ENCODE results near the gene ANO2. TPM values are rescaled to one million over a fixed set of nuclear protein-coding genes. Genes with fewer than 3 reads are reported as not detected.

ANO2 gene
- total and polyA plus RNA-seq, 2 donors: 2.9 to 8.8 TPM

GRCh38 chr12:5798242-5799015, 146.6 kb downstream of the ANO2 start:
- DNase-seq (ENCODE audit: extremely low spot score): no peak
- WGBS: 85% methylated on average over 12 of the region's 12 CpGs
- H3K36me3 ChIP-seq (ENCODE audit: insufficient read depth): no peaks in the 10 kb centered on the region
- no peaks in the 10 kb centered on the region for H3K4me1 ChIP-seq (ENCODE audit: insufficient read depth)
- no peak overlapping the region for H3K4me3 ChIP-seq (ENCODE audit: low read depth, low read length)
- H3K27ac ChIP-seq (ENCODE audit: low read depth): no peak overlapping the region

GRCh38 chr12:5797661-5798060, 147.4 kb downstream of the ANO2 start:
- H3K4me1 ChIP-seq (ENCODE audit: insufficient read depth): no peaks in the 10 kb centered on the region
- H3K27ac ChIP-seq (ENCODE audit: low read depth): no peak overlapping the region
- no peaks in the 10 kb centered on the region for H3K36me3 ChIP-seq (ENCODE audit: insufficient read depth)
- WGBS: 92% methylated on average over 9 of the region's 9 CpGs
- no peak for DNase-seq (ENCODE audit: extremely low spot score)
- no peak overlapping the region for H3K4me3 ChIP-seq (ENCODE audit: low read depth, low read length)

GRCh38 chr12:5796959-5797225, 148.2 kb downstream of the ANO2 start:
- H3K36me3 ChIP-seq (ENCODE audit: insufficient read depth): no peaks in the 10 kb centered on the region
- no peak overlapping the region for H3K27ac ChIP-seq (ENCODE audit: low read depth)
- no peaks in the 10 kb centered on the region for H3K4me1 ChIP-seq (ENCODE audit: insufficient read depth)
- DNase-seq (ENCODE audit: extremely low spot score): no peak
- H3K4me3 ChIP-seq (ENCODE audit: low read depth, low read length): no peak overlapping the region
- WGBS: 91% methylated on average over 8 of the region's 8 CpGs

GRCh38 chr12:5796171-5796958, 148.7 kb downstream of the ANO2 start:
- Histone ChIP-seq H3K36me3 (ENCODE audit: insufficient read depth) (no peaks in the 10 kb centered on the region), H3K4me3 (ENCODE audit: low read depth, low read length) (no peak overlapping the region), H3K27ac (ENCODE audit: low read depth) (no peak overlapping the region), H3K4me1 (ENCODE audit: insufficient read depth) (no peaks in the 10 kb centered on the region)
- DNase-seq (ENCODE audit: extremely low spot score): no peak
- 59% methylated on average over 14 of the region's 14 CpGs for WGBS

- 43% methylated on average over 4 of the region's 4 CpGs for WGBS
- DNase-seq (ENCODE audit: extremely low spot score): no peak
- no peak overlapping the region for H3K27ac ChIP-seq (ENCODE audit: low read depth)
- no peak overlapping the region for H3K4me3 ChIP-seq (ENCODE audit: low read depth, low read length)
- no peaks in the 10 kb centered on the region for H3K36me3 ChIP-seq (ENCODE audit: insufficient read depth)
- no peaks in the 10 kb centered on the region for H3K4me1 ChIP-seq (ENCODE audit: insufficient read depth)
Measured at GRCh38 chr12:5794156-5794555, 150.9 kb downstream of the ANO2 start.

GRCh38 chr12:5792343-5792742, 152.7 kb downstream of the ANO2 start:
- no peaks in the 10 kb centered on the region for H3K36me3 ChIP-seq (ENCODE audit: insufficient read depth)
- WGBS: 77% methylated on average over 5 of the region's 5 CpGs
- no peak for DNase-seq (ENCODE audit: extremely low spot score)
- no peak overlapping the region for H3K4me3 ChIP-seq (ENCODE audit: low read depth, low read length)
- no peak overlapping the region for H3K27ac ChIP-seq (ENCODE audit: low read depth)
- no peaks in the 10 kb centered on the region for H3K4me1 ChIP-seq (ENCODE audit: insufficient read depth)

GRCh38 chr12:5789469-5789968, 155.5 kb downstream of the ANO2 start:
- no peak overlapping the region for H3K4me3 ChIP-seq (ENCODE audit: low read depth, low read length)
- H3K4me1 ChIP-seq (ENCODE audit: insufficient read depth): no peaks in the 10 kb centered on the region
- WGBS: 70% methylated on average over 7 of the region's 7 CpGs
- no peak for DNase-seq (ENCODE audit: extremely low spot score)
- H3K36me3 ChIP-seq (ENCODE audit: insufficient read depth): no peaks in the 10 kb centered on the region
- H3K27ac ChIP-seq (ENCODE audit: low read depth): no peak overlapping the region

- DNase-seq (ENCODE audit: extremely low spot score): no peak
- no peak overlapping the region for H3K27ac ChIP-seq (ENCODE audit: low read depth)
- 96% methylated on average over 5 of the region's 5 CpGs for WGBS
- H3K4me1 ChIP-seq (ENCODE audit: insufficient read depth): no peaks in the 10 kb centered on the region
- no peak overlapping the region for H3K4me3 ChIP-seq (ENCODE audit: low read depth, low read length)
- H3K36me3 ChIP-seq (ENCODE audit: insufficient read depth): no peaks in the 10 kb centered on the region
Measured at GRCh38 chr12:5787828-5788227, 157.2 kb downstream of the ANO2 start.

GRCh38 chr12:5785601-5786000, 159.5 kb downstream of the ANO2 start:
- no peak overlapping the region for H3K4me3 ChIP-seq (ENCODE audit: low read depth, low read length)
- 95% methylated on average over 5 of the region's 5 CpGs for WGBS

GRCh38 chr12:5784462-5785130, 160.5 kb downstream of the ANO2 start:
- WGBS: 52% methylated on average over 3 of the region's 3 CpGs
- Histone ChIP-seq H3K4me1 (ENCODE audit: insufficient read depth) (no peaks in the 10 kb centered on the region), H3K36me3 (ENCODE audit: insufficient read depth) (no peaks in the 10 kb centered on the region), H3K27ac (ENCODE audit: low read depth) (no peak overlapping the region), H3K4me3 (ENCODE audit: low read depth, low read length) (no peak overlapping the region)
- no peak for DNase-seq (ENCODE audit: extremely low spot score)

More at GRCh38 chr12:5785601-5786000, 159.5 kb downstream of the ANO2 start:
- H3K27ac ChIP-seq (ENCODE audit: low read depth): no peak overlapping the region
- no peak for DNase-seq (ENCODE audit: extremely low spot score)
- no peaks in the 10 kb centered on the region for H3K36me3 ChIP-seq (ENCODE audit: insufficient read depth)
- no peaks in the 10 kb centered on the region for H3K4me1 ChIP-seq (ENCODE audit: insufficient read depth)

- Histone ChIP-seq H3K4me3 (ENCODE audit: low read depth, low read length) (no peak overlapping the region), H3K27ac (ENCODE audit: low read depth) (no peak overlapping the region), H3K4me1 (ENCODE audit: insufficient read depth) (no peaks in the 10 kb centered on the region), H3K36me3 (ENCODE audit: insufficient read depth) (no peaks in the 10 kb centered on the region)
- WGBS: 93% methylated on average over 4 of the region's 4 CpGs
- no peak for DNase-seq (ENCODE audit: extremely low spot score)
Measured at GRCh38 chr12:5783289-5783920, 161.7 kb downstream of the ANO2 start.

GRCh38 chr12:5780536-5780935, 164.5 kb downstream of the ANO2 start:
- no peaks in the 10 kb centered on the region for H3K36me3 ChIP-seq (ENCODE audit: insufficient read depth)
- H3K4me1 ChIP-seq (ENCODE audit: insufficient read depth): no peaks in the 10 kb centered on the region
- peak; percentile 10 for DNase-seq (ENCODE audit: extremely low spot score)
- H3K4me3 ChIP-seq (ENCODE audit: low read depth, low read length): no peak overlapping the region
- 34% methylated on average over 8 of the region's 8 CpGs for WGBS
- no peak overlapping the region for H3K27ac ChIP-seq (ENCODE audit: low read depth)

GRCh38 chr12:5779401-5779800, 165.7 kb downstream of the ANO2 start:
- H3K4me3 ChIP-seq (ENCODE audit: low read depth, low read length): no peak overlapping the region
- no peak overlapping the region for H3K27ac ChIP-seq (ENCODE audit: low read depth)
- no peaks in the 10 kb centered on the region for H3K36me3 ChIP-seq (ENCODE audit: insufficient read depth)
- no peak for DNase-seq (ENCODE audit: extremely low spot score)
- WGBS: 86% methylated on average over 5 of the region's 5 CpGs
- H3K4me1 ChIP-seq (ENCODE audit: insufficient read depth): no peaks in the 10 kb centered on the region

All from urinary bladder (tissue), 4 donors.